T-helper 1 cell treated with Interleukin-12 subunit alpha and Interleukin-12 subunit beta and Interleukin-4 antibody, amounts not matched to agents 30 μg/mL and 1 μg/mL, for 36 hours (primary cell): ENCODE data around the gene RPL3.

Experiments used
- H3K27ac Mint-ChIP-seq: one replicate; pipeline ENCODE4 v1.8.0; 2021; ENCODE audit warnings: mild to moderate bottlenecking, mixed read lengths
- H3K27me3 Mint-ChIP-seq: one replicate; pipeline ENCODE4 v1.8.0; 2021; ENCODE audit warnings: low read depth, mixed read lengths
- H3K36me3 Mint-ChIP-seq: one replicate; pipeline ENCODE4 v1.8.0; 2021; ENCODE audit warnings: low read depth, mixed read lengths
- H3K4me1 Mint-ChIP-seq: one replicate; pipeline ENCODE4 v1.8.0; 2021; ENCODE audit warnings: low read depth, mixed read lengths
- H3K4me3 Mint-ChIP-seq: one replicate; pipeline ENCODE4 v1.8.0; 2021; ENCODE audit warnings: mild to moderate bottlenecking, moderate library complexity, mixed read lengths
- H3K9me3 Mint-ChIP-seq: one replicate; pipeline ENCODE4 v1.8.0; 2021; ENCODE audit warnings: mixed read lengths

RPL3 gene

DNA sequence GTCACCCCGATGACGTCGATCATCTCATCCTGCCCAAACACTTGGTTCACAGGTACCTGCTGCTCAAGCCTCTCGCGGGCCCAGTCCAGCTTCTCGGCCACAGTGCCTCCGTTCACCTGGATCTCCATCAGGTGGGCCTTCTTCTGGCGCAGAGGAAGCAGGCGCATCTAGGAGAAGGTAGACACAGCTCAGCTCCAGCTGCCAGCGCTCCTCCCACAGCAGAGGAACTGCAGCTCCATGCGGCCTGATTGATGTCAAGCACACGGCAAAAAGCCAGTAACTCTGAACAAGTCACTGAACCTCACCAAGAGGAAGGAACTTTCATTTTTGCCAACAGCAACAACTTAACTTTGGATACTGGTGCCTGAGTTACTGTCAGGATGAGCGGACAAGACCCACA lies 4.0 kb downstream of the RPL3 start:
- Mint-ChIP-seq H3K9me3 (no peaks in the 10 kb centered on the region), H3K36me3 (peaks cover 67% of the 10 kb centered on the region), H3K4me1 (peaks cover 40% of the 10 kb centered on the region), H3K27me3 (no peaks in the 10 kb centered on the region), H3K4me3 (peak overlapping the region; percentile 17), H3K27ac (no peak overlapping the region)

DNA sequence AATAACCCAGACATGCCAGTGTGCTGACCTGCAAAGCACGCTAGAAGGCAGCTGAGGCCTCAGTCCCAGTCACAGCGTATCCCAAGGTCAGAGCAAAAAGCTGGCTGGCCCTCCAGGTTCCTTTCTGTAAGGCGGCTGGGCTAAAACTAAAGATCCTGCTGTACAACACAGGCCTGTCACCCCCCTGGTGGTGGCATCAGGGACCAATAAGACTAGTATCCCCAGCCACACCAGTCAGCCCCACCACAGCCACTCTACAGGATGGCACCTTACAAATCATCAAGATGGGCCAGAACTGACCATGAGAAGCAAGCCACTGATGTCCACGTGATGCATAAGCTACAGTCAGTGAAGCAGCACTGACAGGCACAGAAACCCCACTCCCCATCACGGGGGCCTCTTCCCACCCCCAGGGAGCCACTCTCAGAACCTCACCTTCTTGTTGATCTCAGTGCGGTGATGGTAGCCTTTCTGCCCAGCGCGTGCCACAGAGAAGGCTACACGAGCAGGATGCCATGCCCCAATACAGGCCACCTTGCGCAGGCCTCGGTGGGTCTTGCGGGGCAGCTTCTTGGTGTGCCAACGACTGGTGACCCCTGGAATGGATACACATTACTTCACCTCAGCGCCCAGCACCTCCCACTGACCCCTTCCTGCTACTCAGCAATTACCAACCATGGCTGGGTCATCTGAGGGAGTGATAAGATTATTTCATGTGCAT lies 5.0 kb downstream of the RPL3 start:
- Mint-ChIP-seq H3K27ac (no peak overlapping the region), H3K27me3 (no peaks in the 10 kb centered on the region), H3K4me1 (peaks cover 40% of the 10 kb centered on the region), H3K36me3 (peaks cover 66% of the 10 kb centered on the region), H3K9me3 (no peaks in the 10 kb centered on the region), H3K4me3 (no peak overlapping the region)

DNA sequence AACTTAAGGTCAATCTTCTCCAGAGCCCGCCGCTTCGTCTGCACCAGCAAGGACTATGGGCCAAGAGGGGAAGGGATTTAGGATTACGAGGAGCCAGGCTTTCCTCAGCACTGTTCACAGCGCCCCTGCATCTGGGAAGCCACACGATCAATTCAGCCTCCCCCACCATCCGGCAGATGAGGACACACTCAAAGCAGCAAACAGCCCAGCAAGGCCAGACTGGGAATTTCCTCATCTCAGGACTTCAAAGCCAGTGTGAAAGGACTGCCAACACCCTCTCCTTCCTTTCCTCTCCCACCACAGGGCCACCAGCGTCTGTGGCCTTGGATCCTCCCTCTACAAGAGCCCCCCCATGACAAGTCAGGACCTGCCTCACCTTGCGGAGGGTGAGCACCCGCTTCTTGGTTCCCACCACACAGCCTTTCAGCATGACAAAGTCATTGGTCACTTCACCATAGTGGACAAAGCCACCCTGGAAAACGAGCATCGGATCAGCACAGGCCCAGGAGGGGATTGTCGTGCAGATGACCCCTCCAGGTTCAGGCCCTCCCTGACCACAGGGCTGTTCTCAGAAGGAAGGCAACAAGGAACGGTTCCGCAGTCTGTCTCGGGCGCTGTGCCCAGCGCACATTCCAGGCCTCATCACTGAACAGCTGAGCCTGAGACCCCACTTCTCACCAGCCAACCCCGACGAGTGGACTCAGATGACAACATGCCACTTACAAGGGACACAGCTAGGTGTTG lies 6.0 kb downstream of the RPL3 start:
- Mint-ChIP-seq H3K27me3 (no peaks in the 10 kb centered on the region), H3K9me3 (no peaks in the 10 kb centered on the region), H3K27ac (no peak overlapping the region), H3K36me3 (peaks cover 56% of the 10 kb centered on the region), H3K4me1 (peaks cover 39% of the 10 kb centered on the region), H3K4me3 (no peak overlapping the region)

DNA sequence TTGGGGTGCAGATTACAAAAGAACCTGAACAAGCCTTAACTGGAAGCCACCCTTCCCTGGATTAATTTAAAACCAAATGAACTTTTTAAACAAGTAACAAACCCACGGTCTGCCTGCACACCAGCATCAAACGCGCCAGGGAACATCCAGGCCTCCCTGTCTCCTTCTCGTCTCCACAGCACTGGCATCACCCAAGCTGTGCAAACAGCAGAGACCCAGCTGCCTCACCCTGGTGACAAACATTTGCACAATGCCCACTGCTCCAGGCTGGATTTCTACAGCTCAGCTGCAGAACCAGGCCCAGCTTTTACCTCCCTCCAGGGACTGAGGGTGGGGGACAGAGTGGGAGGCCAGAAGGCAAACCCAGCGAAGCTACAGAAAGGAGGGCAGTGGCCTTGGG lies 7.0 kb downstream of the RPL3 start:
- Mint-ChIP-seq H3K9me3 (no peaks in the 10 kb centered on the region), H3K27ac (no peak overlapping the region), H3K4me1 (peaks cover 29% of the 10 kb centered on the region), H3K27me3 (no peaks in the 10 kb centered on the region), H3K4me3 (no peak overlapping the region), H3K36me3 (peaks cover 46% of the 10 kb centered on the region)

DNA sequence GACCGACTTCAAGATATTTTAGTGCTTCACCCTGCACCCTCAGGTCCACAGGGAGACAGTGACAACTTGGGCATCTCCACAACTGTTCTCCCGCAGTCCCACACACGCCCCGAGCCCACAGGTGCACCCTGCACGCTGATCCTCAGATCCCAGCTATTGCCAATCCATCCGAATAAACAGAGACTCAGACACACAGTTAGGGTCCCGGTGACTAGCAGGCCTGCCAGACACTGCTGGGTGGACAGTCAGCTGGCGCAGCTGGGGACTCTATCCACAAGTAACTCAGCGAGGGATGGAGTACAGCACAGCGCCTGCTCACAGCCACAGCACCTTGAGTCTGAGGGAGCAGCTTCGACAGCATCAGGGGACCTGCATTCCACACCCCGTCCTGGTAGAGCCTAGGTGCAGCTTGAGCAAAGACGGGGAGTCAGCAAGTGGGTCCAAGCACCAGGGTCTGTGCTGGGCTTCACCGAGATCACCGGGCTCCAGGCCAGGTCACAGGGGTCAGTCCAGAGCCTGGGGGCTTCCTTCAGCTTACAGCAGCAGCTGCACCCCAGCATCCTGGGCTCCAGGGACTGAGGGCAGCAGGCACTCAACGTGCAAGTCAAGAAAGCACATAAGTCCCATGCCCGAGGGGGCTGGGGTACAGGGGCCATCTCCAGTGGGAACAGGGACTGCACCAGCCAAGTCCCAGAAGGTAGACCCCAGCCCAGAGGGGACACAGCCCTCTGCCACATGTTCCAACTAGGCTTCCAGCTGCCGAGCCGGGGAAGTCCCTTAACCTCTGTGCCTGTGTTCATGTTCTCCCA lies 7.6 kb downstream of the RPL3 start:
- Mint-ChIP-seq H3K36me3 (peaks cover 40% of the 10 kb centered on the region), H3K4me1 (peaks cover 23% of the 10 kb centered on the region), H3K4me3 (no peak overlapping the region), H3K27me3 (no peaks in the 10 kb centered on the region), H3K9me3 (no peaks in the 10 kb centered on the region), H3K27ac (no peak overlapping the region)

DNA sequence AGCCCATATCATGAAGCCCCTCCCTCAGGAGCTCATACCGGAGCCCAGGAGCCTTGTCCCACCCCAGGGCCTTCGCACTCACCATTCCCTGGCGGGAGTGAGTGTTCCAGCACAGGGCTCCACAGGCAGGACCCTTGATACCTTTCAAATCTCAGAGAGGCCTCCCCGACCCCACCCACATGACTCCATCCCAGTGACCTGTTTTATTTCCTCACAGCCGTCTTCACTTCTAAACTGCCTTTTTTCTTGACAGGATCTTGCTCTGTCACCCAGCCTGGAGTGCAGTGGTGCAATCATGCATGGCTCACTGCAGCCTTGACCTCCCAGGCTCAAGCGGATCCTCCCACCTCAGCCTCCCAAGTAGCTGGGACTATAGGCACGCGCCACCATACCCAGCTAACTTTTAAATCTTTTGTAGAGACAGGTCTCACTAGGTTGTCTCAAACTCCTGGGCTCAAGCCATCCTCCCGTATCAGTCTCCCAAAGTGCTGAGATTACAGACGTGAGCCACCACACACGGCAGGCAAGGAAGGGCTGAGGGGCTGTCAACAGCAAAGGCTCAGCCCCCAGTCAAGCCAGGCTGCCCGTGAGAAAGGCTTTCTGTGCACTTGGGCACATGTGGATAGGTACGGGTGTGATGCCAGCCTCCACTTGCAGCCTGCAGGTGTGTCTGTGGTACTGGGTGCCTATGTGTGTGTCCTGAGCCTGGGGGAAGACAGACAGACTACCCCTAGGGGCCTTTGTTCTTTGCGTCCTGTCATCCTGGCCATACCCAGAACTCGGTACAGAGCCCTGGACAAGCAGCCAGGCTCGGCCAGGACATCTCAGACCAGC lies 9.3 kb downstream of the RPL3 start:
- H3K36me3 Mint-ChIP-seq = peaks cover 24% of the 10 kb centered on the region
- no peaks in the 10 kb centered on the region for H3K27me3 Mint-ChIP-seq
- no peak overlapping the region for H3K4me3 Mint-ChIP-seq
- peaks cover 9% of the 10 kb centered on the region for H3K4me1 Mint-ChIP-seq
- no peaks in the 10 kb centered on the region for H3K9me3 Mint-ChIP-seq
- peak overlapping the region; percentile 45 for H3K27ac Mint-ChIP-seq

- no peak overlapping the region for H3K27ac Mint-ChIP-seq
- no peak overlapping the region for H3K4me3 Mint-ChIP-seq
- no peaks in the 10 kb centered on the region for H3K27me3 Mint-ChIP-seq
- H3K4me1 Mint-ChIP-seq = peaks cover 9% of the 10 kb centered on the region
- H3K36me3 Mint-ChIP-seq = peaks cover 21% of the 10 kb centered on the region
- no peaks in the 10 kb centered on the region for H3K9me3 Mint-ChIP-seq
Measured at GRCh38 chr22:39309364-39309861, 10.0 kb downstream of the RPL3 start.

GRCh38 chr22:39308614-39309363 lies 10.6 kb downstream of the RPL3 start:
- H3K27ac Mint-ChIP-seq = no peak overlapping the region
- no peaks in the 10 kb centered on the region for H3K27me3 Mint-ChIP-seq
- H3K4me1 Mint-ChIP-seq = peaks cover 9% of the 10 kb centered on the region
- no peak overlapping the region for H3K4me3 Mint-ChIP-seq
- H3K9me3 Mint-ChIP-seq = no peaks in the 10 kb centered on the region
- peaks cover 19% of the 10 kb centered on the region for H3K36me3 Mint-ChIP-seq

DNA sequence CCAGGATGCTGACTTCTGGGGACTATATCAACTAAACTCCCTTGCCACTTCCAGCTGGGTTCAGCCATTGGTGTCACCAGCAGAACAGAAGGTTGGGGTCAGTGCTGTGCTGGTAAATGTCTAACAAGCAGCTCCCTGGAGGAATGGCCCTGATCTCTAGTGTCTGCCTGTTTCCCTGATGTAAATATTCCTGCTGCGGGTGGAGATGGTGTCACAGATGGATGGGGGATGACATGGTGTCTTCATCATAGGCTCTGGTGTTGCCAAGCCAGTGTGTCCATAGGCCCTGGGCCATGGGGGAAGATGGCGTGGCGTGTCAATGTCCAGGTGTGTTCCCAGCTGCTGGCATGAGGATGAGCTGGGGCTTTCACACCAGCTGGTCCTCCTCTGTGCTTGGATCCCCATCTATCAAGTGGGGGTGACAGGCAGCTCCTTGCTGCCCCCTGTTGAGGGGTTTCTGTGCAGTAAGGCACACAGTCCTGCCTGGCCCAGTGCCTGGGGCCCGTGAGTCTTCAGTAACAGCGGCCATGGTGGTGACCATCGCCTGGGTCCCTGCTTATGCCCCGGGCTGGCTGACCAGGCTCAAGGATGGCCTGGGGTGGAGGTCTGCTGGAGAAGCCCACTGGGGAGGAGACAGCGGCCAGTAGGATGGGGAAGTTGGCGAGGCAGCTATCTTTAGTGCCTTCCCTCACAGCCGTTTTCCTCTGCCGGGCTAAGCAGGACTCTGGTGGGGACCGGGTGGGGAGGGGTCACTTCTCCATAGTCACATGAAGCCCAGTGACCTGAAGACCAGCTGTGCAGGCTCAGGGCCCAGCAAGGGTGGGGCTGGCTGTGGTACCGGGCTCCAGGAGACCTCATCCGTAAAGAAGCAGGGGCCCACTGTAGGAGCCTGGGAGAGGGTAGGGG lies 12.7 kb downstream of the RPL3 start:
- H3K4me1 Mint-ChIP-seq = peaks cover 9% of the 10 kb centered on the region
- H3K36me3 Mint-ChIP-seq = peaks cover 4% of the 10 kb centered on the region
- no peaks in the 10 kb centered on the region for H3K9me3 Mint-ChIP-seq
- peaks cover 6% of the 10 kb centered on the region for H3K27me3 Mint-ChIP-seq
- H3K4me3 Mint-ChIP-seq = no peak overlapping the region
- H3K27ac Mint-ChIP-seq = no peak overlapping the region

DNA sequence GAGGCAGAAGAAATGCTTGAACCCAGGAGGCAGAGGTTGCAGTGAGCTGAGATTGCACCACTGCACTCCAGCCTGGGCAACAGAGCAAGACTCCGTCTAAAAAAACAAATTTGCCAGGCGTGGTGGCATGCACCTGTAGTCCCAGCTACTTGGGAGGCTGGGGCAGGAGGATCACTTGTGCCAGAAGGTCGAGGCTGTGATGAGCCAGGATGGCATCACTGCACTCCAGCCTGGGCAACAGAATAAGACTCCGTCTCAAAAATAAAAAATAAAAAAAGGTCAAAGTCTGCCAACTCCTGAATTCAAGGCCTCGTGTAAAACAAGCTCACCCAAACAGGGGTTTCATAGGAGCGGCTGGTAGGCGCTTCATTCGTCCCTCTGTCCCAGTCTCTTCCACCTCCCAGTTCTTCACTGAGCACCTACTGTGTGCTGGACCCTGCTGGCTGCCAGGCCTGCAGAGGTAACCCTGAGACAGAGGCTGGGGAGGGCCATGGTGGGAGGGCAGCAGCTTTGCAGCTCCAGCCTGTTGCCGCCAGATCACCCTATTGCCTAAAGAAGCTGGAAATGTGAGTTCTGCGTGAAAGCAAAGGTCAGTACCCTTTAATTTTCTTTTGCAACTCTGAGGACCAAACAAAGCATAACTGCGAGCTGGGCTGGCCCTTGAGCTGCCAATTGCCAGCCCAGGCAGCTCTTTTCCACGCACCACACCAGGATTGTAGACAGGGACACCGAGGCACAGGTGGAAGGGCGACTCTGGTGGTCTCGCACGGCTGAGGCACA lies 15.3 kb downstream of the RPL3 start:
- Mint-ChIP-seq H3K36me3 (no peaks in the 10 kb centered on the region), H3K9me3 (no peaks in the 10 kb centered on the region), H3K27me3 (peaks cover 26% of the 10 kb centered on the region), H3K4me1 (peaks cover 12% of the 10 kb centered on the region), H3K27ac (no peak overlapping the region), H3K4me3 (no peak overlapping the region)

DNA sequence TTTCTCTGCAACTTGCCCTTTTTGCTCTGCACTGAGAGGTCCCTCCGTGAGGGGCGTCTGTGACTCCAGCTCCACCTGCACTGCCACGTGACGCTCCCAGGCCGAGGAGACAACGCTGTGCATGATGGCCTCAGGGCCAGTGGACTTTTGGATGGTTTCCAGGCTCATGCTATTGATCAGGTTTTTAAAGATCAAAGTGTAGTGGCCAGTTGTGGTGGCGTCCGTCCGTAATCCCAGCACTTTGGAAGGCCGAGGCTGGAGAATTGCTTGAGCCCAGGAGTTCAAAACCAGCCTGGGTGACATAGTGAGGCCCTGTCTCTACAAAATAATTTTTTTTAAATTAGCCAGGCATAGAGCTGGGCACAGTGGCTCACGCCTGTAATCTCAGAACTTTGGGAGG lies 16.1 kb downstream of the RPL3 start:
- peaks cover 9% of the 10 kb centered on the region for H3K4me1 Mint-ChIP-seq
- peaks cover 26% of the 10 kb centered on the region for H3K27me3 Mint-ChIP-seq
- no peak overlapping the region for H3K4me3 Mint-ChIP-seq
- H3K36me3 Mint-ChIP-seq = no peaks in the 10 kb centered on the region
- no peak overlapping the region for H3K27ac Mint-ChIP-seq
- no peaks in the 10 kb centered on the region for H3K9me3 Mint-ChIP-seq

DNA sequence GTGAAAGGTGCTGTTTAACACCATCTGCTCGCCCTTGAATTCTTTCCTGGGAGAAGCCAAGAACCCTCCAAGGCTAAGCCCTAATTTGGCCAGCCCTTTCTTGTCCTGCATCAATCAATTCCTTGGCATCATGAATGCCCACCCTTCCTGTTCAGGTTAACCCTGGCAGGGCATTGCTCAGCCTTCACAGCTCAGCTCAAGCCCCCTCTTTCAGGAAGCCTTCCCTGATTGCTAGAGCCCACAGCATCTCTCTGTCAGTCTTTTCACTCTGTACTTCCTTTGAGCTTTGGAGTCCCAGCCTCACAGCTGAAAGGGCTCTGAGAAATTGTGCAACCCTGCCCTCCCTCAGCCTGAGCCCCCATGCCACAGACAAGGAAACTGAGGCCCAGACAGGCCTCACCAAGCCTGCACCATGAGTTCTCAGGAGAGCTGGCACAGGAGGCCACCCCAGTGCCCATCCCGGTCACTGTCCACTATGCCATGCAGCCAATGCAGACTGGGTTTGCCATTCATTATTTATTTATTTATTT lies 16.9 kb downstream of the RPL3 start:
- Mint-ChIP-seq H3K27ac (no peak overlapping the region), H3K27me3 (peaks cover 32% of the 10 kb centered on the region), H3K4me1 (peaks cover 9% of the 10 kb centered on the region), H3K36me3 (no peaks in the 10 kb centered on the region), H3K4me3 (no peak overlapping the region), H3K9me3 (no peaks in the 10 kb centered on the region)
